ENCODE results near the gene TTLL1.

GRCh38 chr22:43118953-43119458 is 29.8 kb upstream of the TTLL1 start:
- TF ChIP-seq POLR2A (IDR thresholded peaks at IDR 0.05; ENCODE audit: low read length): no peak
- no peak for TF ChIP-seq GATA1 (IDR thresholded peaks at IDR 0.05; ENCODE audit: low read depth, low read length)
